ENCODE results near the gene FAAP20. TPM values are rescaled to one million over a fixed set of nuclear protein-coding genes. Genes with fewer than 3 reads are reported as not detected.

FAAP20 gene
- total and polyA plus RNA-seq, 9 of the 15 experiments (the other 6 are each of a cell fraction or from before 2014, with no cell fraction given): 0.58 to 143 (median 9.9) TPM

DNA sequence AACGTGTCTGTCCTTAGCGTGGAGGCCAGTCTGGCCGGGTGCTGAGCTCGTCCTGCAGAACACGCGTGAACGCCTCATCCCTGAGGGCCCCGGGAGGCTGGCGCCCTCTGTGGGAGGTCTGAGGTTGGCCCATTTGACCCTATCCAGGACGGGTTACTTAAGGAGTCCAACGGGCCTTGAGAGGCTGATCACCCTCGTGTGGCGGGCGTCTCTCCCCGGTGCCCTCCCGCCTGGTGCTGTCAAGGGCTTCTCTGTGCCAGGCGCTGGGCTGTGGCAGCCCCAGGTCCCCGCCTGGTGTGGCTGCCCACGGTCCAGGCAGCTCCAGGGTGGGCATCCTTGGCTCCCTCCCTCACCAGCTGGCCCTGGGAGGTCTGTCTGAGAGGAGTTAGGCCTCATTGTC lies 43.2 kb upstream of the FAAP20 start (continued):
- TF ChIP-seq, protein P1, sequence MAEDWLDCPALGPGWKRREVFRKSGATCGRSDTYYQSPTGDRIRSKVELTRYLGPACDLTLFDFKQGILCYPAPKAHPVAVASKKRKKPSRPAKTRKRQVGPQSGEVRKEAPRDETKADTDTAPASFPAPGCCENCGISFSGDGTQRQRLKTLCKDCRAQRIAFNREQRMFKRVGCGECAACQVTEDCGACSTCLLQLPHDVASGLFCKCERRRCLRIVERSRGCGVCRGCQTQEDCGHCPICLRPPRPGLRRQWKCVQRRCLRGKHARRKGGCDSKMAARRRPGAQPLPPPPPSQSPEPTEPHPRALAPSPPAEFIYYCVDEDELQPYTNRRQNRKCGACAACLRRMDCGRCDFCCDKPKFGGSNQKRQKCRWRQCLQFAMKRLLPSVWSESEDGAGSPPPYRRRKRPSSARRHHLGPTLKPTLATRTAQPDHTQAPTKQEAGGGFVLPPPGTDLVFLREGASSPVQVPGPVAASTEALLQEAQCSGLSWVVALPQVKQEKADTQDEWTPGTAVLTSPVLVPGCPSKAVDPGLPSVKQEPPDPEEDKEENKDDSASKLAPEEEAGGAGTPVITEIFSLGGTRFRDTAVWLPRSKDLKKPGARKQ (CRISPR knock-in tag; IDR thresholded peaks at IDR 0.05): 0 out of 2 replicates have a peak, but pooled peaks have one; percentile 51
- TF ChIP-seq FOSL1 (tag; conservative IDR thresholded peaks at IDR 0.05) (no peak), PHTF2 (CRISPR knock-in tag; IDR thresholded peaks at IDR 0.05) (no peak), ZNF76 (CRISPR knock-in tag; IDR thresholded peaks at IDR 0.05; ENCODE audit: borderline replicate concordance) (no peak), POLR2G (IDR thresholded peaks at IDR 0.05; ENCODE audit: low read depth, low read length) (no peak)
- TF ChIP-seq, protein P2, sequence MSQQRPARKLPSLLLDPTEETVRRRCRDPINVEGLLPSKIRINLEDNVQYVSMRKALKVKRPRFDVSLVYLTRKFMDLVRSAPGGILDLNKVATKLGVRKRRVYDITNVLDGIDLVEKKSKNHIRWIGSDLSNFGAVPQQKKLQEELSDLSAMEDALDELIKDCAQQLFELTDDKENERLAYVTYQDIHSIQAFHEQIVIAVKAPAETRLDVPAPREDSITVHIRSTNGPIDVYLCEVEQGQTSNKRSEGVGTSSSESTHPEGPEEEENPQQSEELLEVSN (IDR thresholded peaks at IDR 0.05; ENCODE audit: borderline replicate concordance in 1 of 2, extremely low read depth in 1 of 2, insufficient read depth in 1 of 2, insufficient read length in 1 of 2, low read depth in 1 of 2, low read length in 1 of 2, poor library complexity in 1 of 2, severe bottlenecking in 1 of 2): no peak
- TF ChIP-seq, protein P3, sequence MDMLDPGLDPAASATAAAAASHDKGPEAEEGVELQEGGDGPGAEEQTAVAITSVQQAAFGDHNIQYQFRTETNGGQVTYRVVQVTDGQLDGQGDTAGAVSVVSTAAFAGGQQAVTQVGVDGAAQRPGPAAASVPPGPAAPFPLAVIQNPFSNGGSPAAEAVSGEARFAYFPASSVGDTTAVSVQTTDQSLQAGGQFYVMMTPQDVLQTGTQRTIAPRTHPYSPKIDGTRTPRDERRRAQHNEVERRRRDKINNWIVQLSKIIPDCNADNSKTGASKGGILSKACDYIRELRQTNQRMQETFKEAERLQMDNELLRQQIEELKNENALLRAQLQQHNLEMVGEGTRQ (CRISPR knock-in tag; IDR thresholded peaks at IDR 0.05): no peak
